Measurements from ENCODE around the gene GLIS2.

- TF ChIP-seq CTCF (IDR thresholded peaks at IDR 0.05; ENCODE audit: insufficient read depth, low read length) (no peak), SPI1 (IDR thresholded peaks at IDR 0.05; ENCODE audit: borderline replicate concordance, low read depth) (no peak), REST (IDR thresholded peaks at IDR 0.05; ENCODE audit: insufficient replicate concordance, low read depth) (no peak)
Observed at GRCh38 chr16:4275861-4276260, 40.0 kb upstream of the GLIS2 start.

Data from HL-60 (cell line).